ENCODE results near the gene ANAPC2. TPM values are rescaled to one million over a fixed set of nuclear protein-coding genes. Genes with fewer than 3 reads are reported as not detected.
"Not testable (repeated sequence)": the region's sequence is repeated elsewhere in the genome, so short reads cannot be mapped to it uniquely, and the experiment has no call there.

ANAPC2 gene
- total RNA-seq, 4 donors from 2014 or later, result 6.7 to 65.6 (median 24.9) TPM

- intact Hi-C loops (cut with DNase I; ENCODE audit: low total_unique reads), result no loop called here
- Histone ChIP-seq H3K9me3 (no peaks in the 10 kb centered on the region), H3K27ac (no peak overlapping the region), H3K4me1 (peaks cover 0 to 12% of the 10 kb centered on the region in 2 donors), H3K36me3 (no peaks in the 10 kb centered on the region), H3K27me3 (peaks cover 0 to 37% of the 10 kb centered on the region in 2 donors), H3K4me3 (no peak overlapping the region)
- DNase-seq, result no peak
- TF ChIP-seq, protein P1, sequence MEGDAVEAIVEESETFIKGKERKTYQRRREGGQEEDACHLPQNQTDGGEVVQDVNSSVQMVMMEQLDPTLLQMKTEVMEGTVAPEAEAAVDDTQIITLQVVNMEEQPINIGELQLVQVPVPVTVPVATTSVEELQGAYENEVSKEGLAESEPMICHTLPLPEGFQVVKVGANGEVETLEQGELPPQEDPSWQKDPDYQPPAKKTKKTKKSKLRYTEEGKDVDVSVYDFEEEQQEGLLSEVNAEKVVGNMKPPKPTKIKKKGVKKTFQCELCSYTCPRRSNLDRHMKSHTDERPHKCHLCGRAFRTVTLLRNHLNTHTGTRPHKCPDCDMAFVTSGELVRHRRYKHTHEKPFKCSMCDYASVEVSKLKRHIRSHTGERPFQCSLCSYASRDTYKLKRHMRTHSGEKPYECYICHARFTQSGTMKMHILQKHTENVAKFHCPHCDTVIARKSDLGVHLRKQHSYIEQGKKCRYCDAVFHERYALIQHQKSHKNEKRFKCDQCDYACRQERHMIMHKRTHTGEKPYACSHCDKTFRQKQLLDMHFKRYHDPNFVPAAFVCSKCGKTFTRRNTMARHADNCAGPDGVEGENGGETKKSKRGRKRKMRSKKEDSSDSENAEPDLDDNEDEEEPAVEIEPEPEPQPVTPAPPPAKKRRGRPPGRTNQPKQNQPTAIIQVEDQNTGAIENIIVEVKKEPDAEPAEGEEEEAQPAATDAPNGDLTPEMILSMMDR (IDR thresholded peaks at IDR 0.05), result no peak
- TF ChIP-seq POLR2A (IDR thresholded peaks at IDR 0.05), result no peak
Observed at GRCh38 chr9:137138058-137138721, 50.2 kb downstream of the ANAPC2 start.

DNA sequence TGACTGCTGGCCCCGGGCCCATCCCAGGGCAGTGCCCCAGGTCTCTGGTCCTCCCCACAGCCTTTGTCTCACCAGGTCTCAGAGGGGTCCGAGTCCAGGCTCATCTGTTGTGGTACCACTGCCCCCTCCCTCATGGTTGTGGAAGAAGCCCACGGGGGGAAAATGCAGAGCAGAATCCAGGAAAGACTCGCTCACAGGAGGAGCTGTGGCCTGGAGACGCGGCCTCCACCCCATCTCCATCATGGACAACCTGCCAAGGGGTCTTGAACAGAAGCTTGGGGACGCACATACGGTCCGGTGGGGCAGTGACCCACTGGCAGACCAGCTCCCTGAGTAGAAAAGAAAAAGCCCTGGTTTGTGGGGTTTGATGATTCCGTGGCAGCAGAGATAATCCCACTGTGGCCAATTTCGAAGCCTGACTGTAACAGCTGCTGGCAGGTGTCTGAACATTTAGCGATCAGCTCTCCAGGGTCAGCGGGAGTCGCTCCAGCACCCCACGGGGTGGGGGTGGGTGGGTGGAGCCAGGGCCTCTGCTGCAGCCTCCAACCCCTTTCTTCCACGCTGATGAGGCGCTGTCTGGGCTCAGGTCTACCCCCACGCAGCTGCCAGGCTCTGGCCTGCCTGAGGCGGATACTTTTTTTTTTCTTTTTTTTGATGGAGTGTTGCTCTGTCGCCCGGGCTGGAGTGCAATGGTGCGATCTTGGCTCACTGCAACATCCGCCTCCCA is 51.3 kb downstream of the ANAPC2 start:
- Histone ChIP-seq H3K36me3 (no peaks in the 10 kb centered on the region), H3K9me3 (no peaks in the 10 kb centered on the region), H3K27me3 (peaks cover 0 to 37% of the 10 kb centered on the region in 2 donors), H3K27ac (no peak overlapping the region), H3K4me3 (no peak overlapping the region), H3K4me1 (peaks cover 0 to 12% of the 10 kb centered on the region in 2 donors)
- no peak for DNase-seq
- no peak for TF ChIP-seq POLR2A (IDR thresholded peaks at IDR 0.05)
- TF ChIP-seq, protein P1 (IDR thresholded peaks at IDR 0.05), result no peak
- intact Hi-C loops (cut with DNase I; ENCODE audit: low total_unique reads), result no loop called here

- no peaks in the 10 kb centered on the region for H3K36me3 ChIP-seq
- TF ChIP-seq POLR2A (IDR thresholded peaks at IDR 0.05), result no peak
- TF ChIP-seq, protein P1 (IDR thresholded peaks at IDR 0.05), result no peak
- H3K27ac ChIP-seq, result no peak overlapping the region
- H3K27me3 ChIP-seq, result peaks cover 0 to 37% of the 10 kb centered on the region in 2 donors
- H3K9me3 ChIP-seq, result no peaks in the 10 kb centered on the region
- peaks cover 0 to 12% of the 10 kb centered on the region in 2 donors for H3K4me1 ChIP-seq
- H3K4me3 ChIP-seq, result no peak overlapping the region
- intact Hi-C loops (cut with DNase I; ENCODE audit: low total_unique reads), result no loop called here
- no peak for DNase-seq
Observed at GRCh38 chr9:137136261-137136880, 52.0 kb downstream of the ANAPC2 start.

- intact Hi-C loops (cut with DNase I; ENCODE audit: low total_unique reads); DNase-seq; H3K4me3 ChIP-seq; H3K9me3 ChIP-seq; H3K27ac ChIP-seq; H3K36me3 ChIP-seq: not testable (repeated sequence)
- H3K4me1 ChIP-seq, result peaks cover 0 to 12% of the 10 kb centered on the region in 2 donors
- H3K27me3 ChIP-seq, result peaks cover 0 to 31% of the 10 kb centered on the region in 2 donors
Observed at GRCh38 chr9:137135154-137135553, 53.2 kb downstream of the ANAPC2 start.

DNA sequence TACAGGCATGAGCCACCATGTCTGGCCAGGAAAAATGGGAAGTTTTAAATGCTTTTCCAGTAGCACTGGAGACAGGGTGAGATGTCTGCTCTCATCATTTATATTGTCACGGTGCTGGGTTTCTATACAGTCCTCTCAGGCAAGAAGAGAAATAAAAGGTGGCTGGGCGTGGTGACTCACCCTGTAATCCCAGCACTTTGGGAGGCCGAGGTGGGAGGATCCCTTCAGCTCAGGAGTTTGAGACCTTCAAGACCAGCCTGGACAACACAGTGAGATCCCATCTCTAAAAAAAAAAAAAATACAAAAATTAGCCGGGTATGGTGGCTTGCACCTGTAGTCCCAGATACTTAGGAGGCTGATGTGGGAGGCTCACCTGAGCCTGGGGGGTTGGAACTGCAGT is 54.2 kb downstream of the ANAPC2 start:
- TF ChIP-seq, protein P1 (IDR thresholded peaks at IDR 0.05), result no peak
- TF ChIP-seq POLR2A (IDR thresholded peaks at IDR 0.05), result no peak

More for the DNA sequence above, 54.2 kb downstream of the ANAPC2 start:
- Histone ChIP-seq H3K27me3 (peaks cover 0 to 31% of the 10 kb centered on the region in 2 donors), H3K4me1 (peaks cover 0 to 9% of the 10 kb centered on the region in 2 donors), H3K4me3 (no peak overlapping the region), H3K36me3 (no peaks in the 10 kb centered on the region), H3K27ac (no peak overlapping the region), H3K9me3 (peaks cover 0 to 5% of the 10 kb centered on the region in 2 donors)
- no peak for DNase-seq
- intact Hi-C loops (cut with DNase I; ENCODE audit: low total_unique reads), result no loop called here
